Stimulated activated CD8-positive, alpha-beta memory T cell treated with anti-CD3 and anti-CD28 coated beads, Interleukin-12 subunit alpha, Interleukin-12 subunit beta, amount 100 ng/mL, for 4 hours (primary cell): ENCODE data around the gene HSFX4.
"Not testable (repeated sequence)": the region's sequence is repeated elsewhere in the genome, so short reads cannot be mapped to it uniquely, and the experiment has no call there.

Experiments
- DNase-seq: peaks from one replicate; pipeline ENCODE4 v3.0.0-alpha.2; 2020; ENCODE audit warnings: low read depth

The HSFX4 gene

GRCh38 chrX:149929400-149929799 lies at the start of gene HSFX4:
Gene HSFX4, plus strand, starts transcription at chrX:149929573. Its CDS starts 72 bp downstream, at chrX:149929645.
- DNase-seq = not testable (repeated sequence)

DNA sequence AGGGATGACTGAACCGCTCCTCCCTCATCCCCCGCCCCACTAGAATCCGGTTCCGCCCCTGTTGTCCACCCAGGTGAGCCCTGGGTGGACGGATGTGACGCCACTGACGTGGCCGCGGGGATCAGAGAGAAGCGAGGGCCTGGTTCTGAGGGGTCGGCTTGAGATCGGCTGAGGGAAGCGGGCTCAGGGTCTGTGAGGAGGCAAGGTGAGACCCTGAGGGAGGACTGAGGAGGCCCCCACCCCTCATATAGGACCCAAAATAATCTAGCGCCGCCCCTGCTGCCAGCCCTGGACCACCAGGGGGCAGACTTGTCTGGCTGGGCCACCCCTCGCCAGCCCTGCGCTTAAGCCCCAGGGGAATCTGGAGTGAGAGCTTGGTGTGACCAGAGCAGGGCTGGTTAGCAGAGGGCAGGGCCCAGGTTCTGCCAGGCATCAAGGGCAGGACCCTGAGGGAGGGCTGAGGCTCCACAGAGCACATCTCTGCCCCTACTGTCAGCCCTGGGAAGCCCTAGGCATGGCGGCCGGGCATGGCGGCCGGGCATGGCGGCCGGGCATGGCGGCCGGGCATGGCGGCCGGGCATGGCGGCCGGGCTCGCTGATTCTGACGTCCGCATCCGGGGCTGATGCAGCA lies 48.2 kb upstream of the HSFX4 start, which contains the start of gene MAGEA8:
Gene MAGEA8, plus strand, starts transcription at position 103 of the 631 bp plus-strand sequence. CDS start 3,090 bp downstream, outside the sequence.
- DNase-seq = no peak

DNA sequence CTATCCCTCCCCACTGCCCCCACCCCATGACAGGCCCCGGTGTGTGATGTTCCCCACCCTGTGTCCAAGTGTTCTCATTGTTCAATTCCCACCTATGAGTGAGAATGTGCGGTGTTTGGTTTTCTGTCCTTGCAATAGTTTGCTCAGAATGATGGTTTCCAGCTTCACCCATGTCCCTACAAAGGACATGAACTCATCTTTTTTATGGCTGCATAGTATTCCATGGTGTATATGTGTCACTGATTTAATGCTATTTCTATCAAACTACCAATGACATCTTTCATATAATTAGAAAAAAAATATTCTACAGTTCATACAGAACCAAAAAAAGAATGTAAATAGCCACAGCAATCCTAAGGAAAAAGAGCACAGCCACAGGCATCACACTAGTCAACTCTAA lies 38.5 kb upstream of the HSFX4 start:
- not testable (repeated sequence) for DNase-seq

DNA sequence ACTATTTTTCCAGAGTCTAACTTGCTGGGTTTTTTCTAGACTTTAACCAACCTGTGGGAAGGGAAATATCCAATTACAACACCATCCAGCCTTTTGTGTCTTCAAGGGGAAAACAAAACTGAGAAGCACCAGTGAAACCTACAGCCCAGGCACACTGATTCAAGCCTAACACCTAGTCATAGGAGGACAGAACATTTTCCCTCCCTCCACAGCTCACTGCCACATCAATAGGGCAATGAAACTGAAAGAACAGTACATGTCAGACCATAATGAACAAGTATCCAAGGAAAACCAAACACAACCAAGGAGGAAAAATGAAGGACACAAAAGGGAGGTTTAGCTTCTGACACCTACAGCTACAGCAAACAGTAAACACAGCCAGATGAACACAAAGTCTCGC lies 30.8 kb upstream of the HSFX4 start:
- DNase-seq = no peak

DNA sequence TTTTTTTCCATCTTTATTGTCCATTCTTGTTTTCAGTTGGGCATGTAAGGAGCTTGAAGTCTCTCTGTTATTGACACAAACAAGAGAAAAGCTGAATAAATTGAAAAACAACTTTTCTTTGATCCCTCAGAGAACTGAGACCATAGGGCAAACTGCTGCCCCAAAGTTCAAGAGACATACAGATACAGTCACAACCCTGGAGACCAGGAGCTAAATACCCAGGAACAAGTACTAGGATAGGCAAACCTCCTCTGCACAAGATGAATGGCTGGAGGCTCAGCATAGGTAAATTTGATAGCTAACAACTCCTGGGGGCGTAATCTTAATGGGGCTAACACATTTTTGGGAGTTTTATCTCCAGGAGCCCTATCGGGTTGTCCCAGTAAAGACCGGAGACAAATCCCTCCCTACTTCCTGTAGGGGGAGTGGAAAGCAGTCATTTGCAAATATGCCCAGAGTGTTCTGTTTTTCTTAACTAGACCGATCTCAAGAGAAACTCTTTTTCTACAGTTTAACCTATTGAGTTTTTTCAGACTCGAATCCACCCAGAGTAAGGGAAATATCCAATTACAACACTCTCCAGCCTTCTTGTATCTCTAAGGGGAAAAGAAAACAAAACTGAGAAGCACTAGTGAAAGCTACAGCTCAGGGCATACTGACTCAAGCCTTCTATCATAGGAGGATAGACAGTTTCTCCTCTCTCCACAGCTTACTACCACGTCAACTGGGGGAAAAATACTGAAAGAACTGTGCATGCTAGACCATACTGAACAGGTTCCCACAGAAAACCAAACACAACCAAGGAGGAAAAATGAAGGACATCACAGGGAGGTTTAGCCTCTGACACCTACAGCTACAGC lies 25.3 kb upstream of the HSFX4 start:
- DNase-seq = no peak

DNA sequence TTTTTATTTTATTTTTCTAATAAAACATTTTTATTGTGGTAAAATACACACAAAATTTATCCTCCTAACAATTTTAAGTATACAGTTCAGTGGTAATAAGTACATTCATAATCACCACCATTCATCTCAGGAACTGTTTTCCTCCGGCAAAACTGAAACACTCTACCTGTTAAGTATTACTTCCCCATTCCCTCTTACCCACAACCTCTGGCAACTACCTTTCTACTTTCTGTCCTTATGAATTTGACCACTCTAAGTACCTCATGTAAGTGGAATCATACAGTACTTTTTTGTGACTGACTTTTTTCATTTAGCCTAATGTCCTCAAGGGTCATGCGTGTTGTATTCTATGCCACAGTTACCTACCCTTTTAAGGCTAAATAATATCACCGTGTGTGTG lies 21.1 kb upstream of the HSFX4 start:
- DNase-seq = no peak

DNA sequence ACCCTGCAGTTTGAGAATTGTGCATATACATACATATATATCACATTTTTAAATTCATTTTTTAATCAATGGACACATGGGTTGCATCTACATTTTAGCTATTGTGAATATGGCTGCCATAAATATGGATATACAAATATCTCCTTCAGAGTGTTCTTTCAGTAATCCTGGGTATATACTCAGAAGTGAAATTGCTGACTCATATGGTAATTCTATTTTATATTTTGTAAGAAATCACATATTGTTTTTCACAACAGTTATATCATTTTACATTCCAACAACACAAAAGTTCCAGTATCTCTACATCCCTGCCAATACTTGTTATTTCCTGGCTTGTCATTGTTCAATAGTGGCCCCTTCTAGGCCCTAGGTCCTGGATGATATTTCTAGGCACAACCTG lies 20.6 kb upstream of the HSFX4 start:
- no peak for DNase-seq

- no peak for DNase-seq
These were observed 19.8 kb upstream of the HSFX4 start for GRCh38 chrX:149909324-149910177.

GRCh38 chrX:149910178-149910695 lies 19.1 kb upstream of the HSFX4 start:
- no peak for DNase-seq

DNA sequence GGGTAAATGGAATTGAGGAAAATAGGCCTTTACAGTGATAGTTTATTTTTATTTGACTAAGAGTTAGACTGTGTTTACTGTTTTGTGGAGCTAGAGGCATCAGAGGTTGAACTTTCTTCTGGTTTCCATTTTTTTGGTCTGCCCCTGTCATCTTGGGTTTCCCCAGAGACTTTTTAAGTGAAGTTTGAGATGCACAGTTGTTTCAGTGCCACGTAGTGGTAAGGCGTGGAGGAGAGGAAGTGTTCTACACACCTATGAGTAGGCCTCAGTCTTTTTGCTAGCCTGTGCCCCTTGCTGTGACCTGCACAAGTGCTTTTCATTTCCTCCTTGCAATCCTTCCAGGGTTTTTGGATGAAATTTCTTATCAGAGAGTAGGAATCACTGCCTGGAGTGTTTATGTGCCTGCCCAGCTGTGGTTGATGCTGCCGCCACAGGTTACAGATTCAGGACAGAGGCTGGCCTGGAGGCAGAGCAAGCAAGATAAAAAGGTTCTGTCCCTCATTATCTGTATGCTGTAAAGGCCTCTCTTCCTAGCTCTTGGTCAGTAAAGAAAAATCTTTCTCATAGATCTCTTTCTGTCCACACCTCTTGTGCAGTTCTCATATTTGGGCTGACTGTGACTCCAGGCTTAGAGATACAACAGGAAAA lies 12.5 kb upstream of the HSFX4 start:
- DNase-seq = no peak

- DNase-seq = not testable (repeated sequence)
These were observed 5.5 kb upstream of the HSFX4 start for GRCh38 chrX:149923836-149924235.

GRCh38 chrX:149924434-149924833 lies 4.9 kb upstream of the HSFX4 start:
- not testable (repeated sequence) for DNase-seq

- DNase-seq = not testable (repeated sequence)
These were observed 2.0 kb upstream of the HSFX4 start for GRCh38 chrX:149927245-149927963.

GRCh38 chrX:149927964-149928258 lies 1.5 kb upstream of the HSFX4 start:
- not testable (repeated sequence) for DNase-seq

- not testable (repeated sequence) for DNase-seq
These were observed 738 bp upstream of the HSFX4 start for GRCh38 chrX:149928635-149929034.

DNA sequence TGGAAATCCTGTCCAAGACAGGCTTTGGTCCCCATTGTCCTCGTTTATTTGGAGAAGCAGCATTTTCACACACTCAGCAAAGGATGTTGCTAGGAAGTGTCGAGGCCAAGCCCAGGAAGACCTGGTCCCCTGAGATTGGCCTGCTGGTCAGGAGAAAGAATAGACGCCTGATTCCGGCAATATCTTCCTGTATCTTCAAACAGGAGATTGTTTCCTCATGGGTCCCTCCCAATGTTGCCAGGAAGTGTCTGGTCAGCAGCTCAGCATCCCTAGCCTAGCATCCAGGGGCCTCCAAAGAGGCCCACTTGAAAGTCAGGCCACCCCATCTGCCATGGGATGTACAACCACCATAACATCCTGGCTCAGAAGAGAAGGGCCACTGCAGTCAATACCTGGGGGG lies 2.0 kb downstream of the HSFX4 start:
- not testable (repeated sequence) for DNase-seq

DNA sequence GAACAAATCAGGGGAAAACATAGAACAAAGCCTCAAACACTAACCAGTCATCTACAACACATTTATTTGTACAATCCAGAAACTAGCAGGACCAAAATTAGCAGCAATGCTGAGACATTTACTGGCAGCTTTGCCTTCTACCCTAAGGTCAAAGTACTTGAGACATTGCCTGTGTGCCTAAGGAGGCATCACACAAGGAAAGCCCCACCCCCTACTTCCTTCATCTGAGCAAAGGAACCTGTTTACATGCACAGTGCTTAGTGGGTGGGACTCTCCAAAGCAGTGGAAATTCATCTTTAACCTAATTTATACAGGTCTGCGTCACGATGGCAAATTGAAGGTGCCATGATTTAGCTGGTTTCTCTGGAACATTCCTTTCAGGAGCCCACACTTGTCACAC lies 2.8 kb downstream of the HSFX4 start:
- not testable (repeated sequence) for DNase-seq

DNA sequence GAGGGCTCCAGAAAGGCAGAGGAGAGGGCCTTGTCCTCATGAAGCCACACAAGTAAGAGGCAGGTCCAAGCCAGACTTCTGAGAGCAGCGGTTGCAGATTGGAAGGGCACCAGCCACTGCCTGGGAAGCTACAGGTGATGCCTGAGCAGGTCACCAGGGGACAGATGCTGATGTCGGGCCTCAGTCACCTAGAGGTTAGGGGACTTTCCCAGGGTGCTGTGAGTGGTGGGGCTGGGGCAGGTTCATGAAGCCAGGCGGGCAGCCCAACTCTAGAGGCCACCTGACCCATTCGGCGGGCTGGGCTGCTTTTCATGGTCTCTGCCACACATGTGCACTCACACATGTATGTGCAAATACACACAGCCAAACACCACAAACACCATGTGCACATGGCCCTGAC lies 3.6 kb downstream of the HSFX4 start:
- not testable (repeated sequence) for DNase-seq

DNA sequence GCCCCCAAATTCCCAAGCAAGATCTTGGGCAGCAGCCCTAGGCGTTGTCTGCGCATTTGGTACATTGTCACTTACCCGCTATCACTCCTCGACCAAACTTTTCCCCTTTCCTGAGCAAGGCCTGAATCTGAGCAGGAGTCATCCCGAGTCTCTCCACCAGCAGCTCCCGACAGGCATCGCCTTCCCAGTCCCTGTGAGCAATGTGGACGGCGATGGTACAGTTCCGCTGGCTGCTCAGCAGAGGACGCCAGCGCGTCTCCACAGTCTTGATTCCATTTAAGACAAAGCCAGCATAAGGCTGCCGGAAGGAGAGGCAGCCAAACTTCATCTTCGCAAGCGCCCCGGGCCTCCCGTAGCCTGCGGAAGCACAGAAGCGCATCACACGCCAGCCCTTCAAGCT lies 4.2 kb downstream of the HSFX4 start:
- not testable (repeated sequence) for DNase-seq

GRCh38 chrX:149937328-149937727 lies 8.0 kb downstream of the HSFX4 start:
- not testable (repeated sequence) for DNase-seq

GRCh38 chrX:149937871-149938426 lies 8.6 kb downstream of the HSFX4 start:
- no peak for DNase-seq
